Activated CD4-positive, alpha-beta T cell treated with anti-CD3 and anti-CD28 coated beads, Interleukin-2, amount 50 U/mL, for 4 hours (primary cell): ENCODE data around the gene SNRNP25.
"Not testable (repeated sequence)": the region's sequence is repeated elsewhere in the genome, so short reads cannot be mapped to it uniquely, and the experiment has no call there.

Source experiments
- DNase-seq, 2 experiments: peaks; one replicate each; pipeline ENCODE4 v3.0.0-alpha.2; 2020

Gene SNRNP25

DNA sequence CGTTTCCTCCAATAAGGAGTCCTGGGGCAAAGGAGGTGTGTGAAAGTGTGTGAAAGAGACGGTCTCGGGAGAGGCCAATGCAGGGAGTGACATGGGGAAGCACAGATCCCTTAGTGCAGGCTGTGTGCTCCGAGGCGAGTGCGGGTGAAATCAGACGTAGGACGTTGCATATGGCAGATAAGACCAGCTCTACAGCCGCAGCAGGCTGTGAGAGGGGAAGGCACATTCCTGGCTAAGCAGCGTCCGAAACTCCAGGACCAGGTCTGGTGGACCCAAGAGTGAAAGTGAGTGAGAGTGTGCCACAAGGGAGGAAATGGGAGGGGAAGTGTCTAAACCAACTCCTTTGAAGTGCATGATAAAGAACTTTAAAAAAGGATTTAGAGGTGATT lies 11.6 kb upstream of the SNRNP25 start:
- no peak for DNase-seq

GRCh38 chr16:42691-43090 lies 10.9 kb upstream of the SNRNP25 start:
- no peak for DNase-seq

GRCh38 chr16:43294-43693 lies 10.3 kb upstream of the SNRNP25 start:
- DNase-seq, result no peak

- DNase-seq, result no peak
These were observed 9.0 kb upstream of the SNRNP25 start for GRCh38 chr16:44655-45054.

- no peak for DNase-seq
These were observed 8.2 kb upstream of the SNRNP25 start for GRCh38 chr16:45454-45853.

- DNase-seq, result not testable (repeated sequence)
These were observed 7.1 kb upstream of the SNRNP25 start for GRCh38 chr16:46510-46909.

- DNase-seq, result no peak
These were observed 6.4 kb upstream of the SNRNP25 start for GRCh38 chr16:47234-47633.

- no peak for DNase-seq
These were observed 2.6 kb upstream of the SNRNP25 start for GRCh38 chr16:50769-51591.

DNA sequence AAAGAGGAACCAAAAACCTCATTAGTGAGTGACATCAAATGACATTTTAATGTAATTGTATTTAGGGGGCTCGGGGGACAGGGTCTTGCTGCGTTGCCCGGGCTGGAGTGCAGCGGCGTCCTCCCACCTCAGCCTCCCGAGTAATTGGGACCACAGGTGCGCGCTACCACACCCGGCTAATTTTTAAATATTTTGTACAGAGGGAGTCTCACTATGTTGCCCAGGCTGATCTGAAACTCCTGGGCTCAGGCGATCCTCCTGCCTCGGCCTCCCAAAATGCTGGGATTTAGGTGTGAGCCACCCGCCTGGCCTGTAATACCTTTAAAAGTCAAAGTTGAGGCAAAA lies 581 bp downstream of the SNRNP25 start:
- no peak for DNase-seq

DNA sequence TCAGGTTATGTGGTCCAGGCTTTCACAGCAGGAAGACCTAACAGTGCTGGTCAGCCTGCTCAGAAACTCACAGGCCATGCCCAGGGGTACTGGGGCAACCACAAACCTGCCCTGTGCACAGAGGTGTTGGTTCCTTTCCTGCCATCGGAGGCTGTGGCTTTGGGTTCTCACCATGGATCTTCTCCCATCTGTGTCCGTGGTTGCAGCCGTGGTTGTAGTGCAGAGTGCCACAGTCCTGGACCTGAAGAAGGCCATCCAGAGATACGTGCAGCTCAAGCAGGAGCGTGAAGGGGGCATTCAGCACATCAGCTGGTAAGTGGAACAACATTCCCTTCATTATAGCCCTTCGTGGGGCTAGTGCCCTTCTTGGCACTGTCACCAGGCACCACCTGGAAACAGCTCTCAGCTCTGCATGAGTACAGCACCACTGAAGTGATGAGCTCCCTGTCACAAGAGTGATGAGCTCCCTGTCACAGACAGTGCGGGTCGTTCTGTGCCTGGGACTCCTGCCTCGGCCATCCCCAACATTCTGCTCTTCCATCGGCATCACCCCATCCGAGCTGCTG lies 2.0 kb downstream of the SNRNP25 start:
- DNase-seq, result no peak

GRCh38 chr16:56231-56927 lies 2.8 kb downstream of the SNRNP25 start:
- DNase-seq, result no peak

- DNase-seq, result no peak
These were observed 4.1 kb downstream of the SNRNP25 start for GRCh38 chr16:57711-58110.

GRCh38 chr16:58491-59439 lies 5.1 kb downstream of the SNRNP25 start:
- no peak for DNase-seq

- DNase-seq, result no peak
These were observed 5.9 kb downstream of the SNRNP25 start for GRCh38 chr16:59440-60059.

DNA sequence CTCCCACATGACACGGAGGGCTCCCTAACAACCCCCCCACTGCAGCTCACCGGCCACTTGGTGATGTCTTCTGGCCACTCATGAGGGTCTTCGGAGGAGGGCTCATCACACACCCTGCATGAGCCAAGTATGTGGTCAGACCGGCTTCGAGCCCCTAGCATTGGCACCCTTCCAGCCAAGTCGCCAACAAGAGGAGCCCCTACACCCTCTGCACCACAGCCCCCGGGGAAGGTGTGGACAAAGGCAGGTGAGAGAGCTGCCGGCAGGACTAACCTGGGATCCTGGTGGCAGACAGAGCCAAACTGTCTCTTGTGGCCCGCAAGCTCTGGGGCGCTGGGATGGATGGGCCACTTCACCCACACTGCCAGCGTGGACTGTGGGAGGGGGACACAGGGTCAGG lies 6.5 kb downstream of the SNRNP25 start:
- no peak for DNase-seq

GRCh38 chr16:60929-61878 lies 7.6 kb downstream of the SNRNP25 start:
- no peak for DNase-seq

GRCh38 chr16:61879-62281 lies 8.3 kb downstream of the SNRNP25 start:
- no peak for DNase-seq

DNA sequence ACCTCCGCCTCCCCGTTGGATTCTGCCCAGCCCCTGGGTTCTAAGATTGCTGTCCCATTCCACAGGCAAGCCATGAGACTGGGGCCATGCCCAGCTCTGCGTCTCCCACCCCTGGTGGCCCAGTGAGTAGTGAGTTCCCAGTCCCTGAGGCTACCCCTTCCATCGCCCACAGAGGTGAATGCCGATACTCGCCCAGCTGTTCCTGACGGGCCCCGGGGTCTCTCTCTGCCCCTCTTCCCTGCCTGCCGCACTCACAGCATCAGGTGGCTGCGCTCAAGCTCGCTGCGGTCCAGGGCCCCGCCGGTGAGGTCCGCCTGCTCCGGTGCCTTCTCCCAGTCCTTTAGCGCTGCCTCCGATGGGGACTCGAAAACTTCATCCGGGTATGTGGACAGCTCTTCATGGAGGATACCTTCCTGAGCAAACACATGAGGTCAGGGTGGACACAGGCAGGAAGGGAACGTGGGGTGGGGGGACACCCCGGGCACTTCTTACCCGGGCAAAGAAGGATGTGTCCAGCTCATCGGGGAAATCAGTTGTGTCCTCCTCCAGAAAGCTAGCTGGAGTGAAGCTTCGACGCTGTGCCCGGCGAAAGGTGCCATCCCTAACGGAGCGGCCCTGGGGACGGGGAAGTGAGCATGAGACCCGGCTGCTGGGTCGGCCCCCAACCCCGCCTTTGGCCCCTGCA lies 8.8 kb downstream of the SNRNP25 start:
- no peak for DNase-seq

DNA sequence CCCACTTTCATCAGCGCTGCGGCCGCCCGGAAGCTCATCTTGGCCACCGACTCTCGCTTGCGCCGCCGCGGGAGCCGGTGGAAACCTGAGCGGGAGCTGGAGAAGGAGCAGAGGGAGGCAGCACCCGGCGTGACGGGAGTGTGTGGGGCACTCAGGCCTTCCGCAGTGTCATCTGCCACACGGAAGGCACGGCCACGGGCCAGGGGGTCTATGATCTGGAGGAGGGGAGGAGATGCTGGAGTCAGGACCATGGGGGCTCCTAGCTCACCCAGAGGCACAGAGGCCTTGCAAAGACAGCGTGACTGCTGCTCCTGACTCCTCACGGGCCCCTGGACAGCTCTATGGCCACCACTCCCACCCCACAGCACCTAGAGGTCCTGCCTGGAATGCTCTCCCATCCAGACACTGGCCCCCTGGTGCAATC lies 9.4 kb downstream of the SNRNP25 start:
- DNase-seq, result no peak

DNA sequence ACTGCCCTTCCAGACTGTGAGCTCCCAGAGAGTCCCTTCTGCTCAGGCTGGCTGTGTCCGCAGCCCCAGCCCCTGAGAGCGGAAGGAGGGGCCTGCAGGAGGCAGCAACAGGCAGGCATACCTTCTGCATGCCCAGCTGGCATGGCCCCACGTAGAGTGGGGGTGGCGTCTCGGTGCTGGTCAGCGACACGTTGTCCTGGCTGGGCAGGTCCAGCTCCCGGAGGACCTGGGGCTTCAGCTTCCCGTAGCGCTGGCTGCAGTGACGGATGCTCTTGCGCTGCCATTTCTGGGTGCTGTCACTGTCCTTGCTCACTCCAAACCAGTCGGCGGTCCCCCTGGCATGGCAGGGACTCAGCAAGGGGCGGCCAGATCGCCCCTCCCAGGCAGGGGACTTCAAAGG lies 9.8 kb downstream of the SNRNP25 start:
- no peak for DNase-seq
